ENCODE data around the gene WIPF2. TPM values are rescaled to one million over a fixed set of nuclear protein-coding genes. Genes with fewer than 3 reads are reported as not detected.
A peak's percentile ranks its signal among the peaks of the same experiment; 100 is the strongest.

WIPF2 gene
- polyA plus RNA-seq, 1 donor (not counting 4 experiments of a cell fraction or from before 2014, with no cell fraction given): 8.5 TPM

GRCh38 chr17:40218006-40218739 lies 931 bp upstream of the WIPF2 start:
- TF ChIP-seq EZH2 (IDR thresholded peaks at IDR 0.05; ENCODE audit: low read length) (no peak), CTCF (optimal IDR thresholded peaks at IDR 0.05 in 1 of 3, IDR thresholded peaks at IDR 0.05 in 1 of 3, conservative IDR thresholded peaks at IDR 0.05 in 1 of 3; ENCODE audit: extremely low read depth in 1 of 3, insufficient read depth in 2 of 3, low read length in 3 of 3) (no peak)

GRCh38 chr17:40219594-40220338 lies 662 bp downstream of the WIPF2 start:
- FAIRE-seq: peak; percentile 73
- no peaks in the 10 kb centered on the region for H3K9me1 ChIP-seq (ENCODE audit: control insufficient read depth, extremely low read depth, insufficient read depth, low read length)
- TF ChIP-seq CTCF (optimal IDR thresholded peaks at IDR 0.05 in 1 of 3, IDR thresholded peaks at IDR 0.05 in 1 of 3, conservative IDR thresholded peaks at IDR 0.05 in 1 of 3; ENCODE audit: extremely low read depth in 1 of 3, insufficient read depth in 2 of 3, low read length in 3 of 3) (no peak), EZH2 (IDR thresholded peaks at IDR 0.05; ENCODE audit: low read length) (no peak)
- DNase-seq (ENCODE audit: low read depth, low spot score): peak; percentile 21
- H3K36me3 ChIP-seq (ENCODE audit: control insufficient read depth in 2 of 2, extremely low read depth in 1 of 2, insufficient read depth in 2 of 2, low read length in 2 of 2): peaks cover 2 to 4% of the 10 kb centered on the region in 2 experiments
- H3K27me3 ChIP-seq (ENCODE audit: control insufficient read depth, extremely low read depth, insufficient read depth, low read length): no peaks in the 10 kb centered on the region
- H3K4me3 ChIP-seq (ENCODE audit: control insufficient read depth in 2 of 3, extremely low read depth in 1 of 3, insufficient read depth in 2 of 3, low read depth in 1 of 3, low read length in 3 of 3): peak overlapping the region; percentile 55 to 99 (median 89)
- no peaks in the 10 kb centered on the region for H3K9me3 ChIP-seq (ENCODE audit: control insufficient read depth, low read depth, low read length)
- peak overlapping the region; percentile 85 for H2AFZ ChIP-seq (ENCODE audit: control insufficient read depth, low read length)
- no peaks in the 10 kb centered on the region for H4K20me1 ChIP-seq (ENCODE audit: control insufficient read depth, extremely low read depth, insufficient read depth, low read length)
- dilution Hi-C loops (cut with MboI; ENCODE audit: extremely low pct_ligation_motif_present, low sequenced_read_pairs): no loop called here
- H3K4me1 ChIP-seq (ENCODE audit: control insufficient read depth, extremely low read depth, insufficient read depth, low read length): peaks cover 11% of the 10 kb centered on the region
- peak overlapping the region; percentile 82 for H3K27ac ChIP-seq (ENCODE audit: control insufficient read depth, insufficient read depth, low read length)
- peak overlapping the region; percentile 90 for H3K4me2 ChIP-seq (ENCODE audit: control insufficient read depth, extremely low read depth, insufficient read depth, low read depth, low read length)
- peaks cover 32% of the 10 kb centered on the region for H3K79me2 ChIP-seq (ENCODE audit: control insufficient read depth, insufficient read depth, low read length)
- H3K9ac ChIP-seq (ENCODE audit: control insufficient read depth, extremely low read depth, insufficient read depth, low read length): peak overlapping the region; percentile 90

More at GRCh38 chr17:40218006-40218739, 931 bp upstream of the WIPF2 start:
- H3K4me3 ChIP-seq (ENCODE audit: control insufficient read depth in 2 of 3, extremely low read depth in 1 of 3, insufficient read depth in 2 of 3, low read depth in 1 of 3, low read length in 3 of 3): no peak overlapping the region
- no peaks in the 10 kb centered on the region for H3K9me1 ChIP-seq (ENCODE audit: control insufficient read depth, extremely low read depth, insufficient read depth, low read length)
- peaks cover 2 to 4% of the 10 kb centered on the region in 2 experiments for H3K36me3 ChIP-seq (ENCODE audit: control insufficient read depth in 2 of 2, extremely low read depth in 1 of 2, insufficient read depth in 2 of 2, low read length in 2 of 2)
- dilution Hi-C loops (cut with MboI; ENCODE audit: extremely low pct_ligation_motif_present, low sequenced_read_pairs): no loop called here
- H3K27me3 ChIP-seq (ENCODE audit: control insufficient read depth, extremely low read depth, insufficient read depth, low read length): no peaks in the 10 kb centered on the region
- FAIRE-seq (peak; percentile 5), DNase-seq (ENCODE audit: low read depth, low spot score) (no peak)
- H2AFZ ChIP-seq (ENCODE audit: control insufficient read depth, low read length): peak overlapping the region; percentile 86
- peaks cover 23% of the 10 kb centered on the region for H3K79me2 ChIP-seq (ENCODE audit: control insufficient read depth, insufficient read depth, low read length)
- H3K27ac ChIP-seq (ENCODE audit: control insufficient read depth, insufficient read depth, low read length): peak overlapping the region; percentile 80
- H4K20me1 ChIP-seq (ENCODE audit: control insufficient read depth, extremely low read depth, insufficient read depth, low read length): no peaks in the 10 kb centered on the region
- no peak overlapping the region for H3K9ac ChIP-seq (ENCODE audit: control insufficient read depth, extremely low read depth, insufficient read depth, low read length)
- H3K4me1 ChIP-seq (ENCODE audit: control insufficient read depth, extremely low read depth, insufficient read depth, low read length): peaks cover 5% of the 10 kb centered on the region
- no peaks in the 10 kb centered on the region for H3K9me3 ChIP-seq (ENCODE audit: control insufficient read depth, low read depth, low read length)
- no peak overlapping the region for H3K4me2 ChIP-seq (ENCODE audit: control insufficient read depth, extremely low read depth, insufficient read depth, low read depth, low read length)

Measured in keratinocyte (primary cell).